Activated CD4-positive, alpha-beta T cell treated with anti-CD3 and anti-CD28 coated beads, Interleukin-2, Interleukin-4, amounts not matched to agents 100 ng/mL and 50 ng/mL, durations not matched to agents 16 hours and 8 hours (primary cell): ENCODE results near the gene SLC9A3.

Experiments
- DNase-seq: peaks from one replicate; pipeline ENCODE4 v3.0.0-alpha.2; 2020; ENCODE audit warnings: low spot score

SLC9A3 gene

DNA sequence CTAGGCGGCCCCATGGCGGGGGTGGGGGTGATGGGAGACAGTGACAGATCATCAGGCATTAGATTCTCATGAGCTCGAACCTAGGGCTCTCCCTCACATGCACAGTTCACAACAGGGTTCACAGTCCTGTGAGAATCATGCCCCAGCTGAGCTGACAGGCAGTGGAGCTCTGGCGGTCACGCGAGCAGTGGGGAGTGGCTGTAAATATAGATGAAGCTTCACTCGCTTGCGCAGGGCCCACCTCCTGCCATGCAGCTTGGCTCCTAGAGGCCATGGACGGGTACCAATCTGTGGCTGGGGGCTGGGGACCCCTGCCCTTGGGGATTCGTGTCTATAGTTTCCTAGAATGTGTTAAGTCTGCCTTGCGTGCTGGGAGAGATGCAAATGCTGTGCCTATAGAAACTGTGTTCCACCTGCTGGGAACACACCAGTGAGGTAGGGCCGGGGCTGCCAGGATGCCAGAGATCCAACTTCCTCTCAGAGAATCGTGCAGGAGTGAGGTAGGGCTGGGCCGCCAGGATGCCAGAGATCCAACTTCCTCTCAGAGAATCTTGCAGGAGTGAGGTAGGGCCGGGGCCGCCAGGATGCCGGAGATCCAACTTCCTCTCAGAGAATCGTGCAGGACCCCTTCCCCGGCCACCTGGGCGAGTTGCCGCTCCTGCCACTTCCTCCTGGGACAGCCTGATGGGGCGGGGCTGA lies 95.3 kb downstream of the SLC9A3 start:
- DNase-seq: no peak

- DNase-seq: no peak
Measured at GRCh38 chr5:428219-428618, 96.0 kb downstream of the SLC9A3 start.

DNA sequence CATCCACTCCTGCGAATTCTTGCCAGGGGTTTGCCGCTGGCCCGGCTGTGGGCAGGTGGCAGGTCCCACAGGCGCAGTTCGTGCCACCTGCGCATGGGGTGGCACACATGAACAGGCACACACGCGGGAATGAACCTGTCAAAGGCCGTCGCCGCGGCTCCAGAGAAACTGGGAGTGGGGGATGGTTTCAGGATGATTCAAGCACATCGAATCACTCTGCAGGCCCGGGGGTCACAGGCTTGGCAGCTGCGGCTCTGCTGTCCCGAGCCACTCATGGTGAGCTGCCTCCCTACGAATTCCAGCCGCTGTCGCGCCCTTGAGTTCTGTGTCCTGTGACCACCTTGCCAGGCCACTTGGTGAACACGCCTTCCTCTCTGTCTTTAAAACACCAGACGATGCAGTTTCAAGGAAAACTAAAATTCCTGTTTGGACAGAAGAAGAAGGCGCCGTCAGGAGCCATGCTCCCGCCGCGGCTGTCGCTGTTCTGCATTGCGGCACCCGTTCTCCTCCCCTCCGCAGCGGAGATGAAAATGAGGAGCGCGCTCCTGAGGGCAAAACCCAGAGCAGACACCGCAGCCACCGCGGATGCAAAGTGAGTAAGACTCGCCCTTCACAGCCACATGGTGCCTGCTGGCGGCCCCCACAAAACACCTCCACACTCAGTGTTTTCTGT lies 96.7 kb downstream of the SLC9A3 start:
- DNase-seq: no peak

- no peak for DNase-seq
Measured at GRCh38 chr5:426392-426976, 97.8 kb downstream of the SLC9A3 start.

- no peak for DNase-seq
Measured at GRCh38 chr5:425714-426113, 98.5 kb downstream of the SLC9A3 start.

DNA sequence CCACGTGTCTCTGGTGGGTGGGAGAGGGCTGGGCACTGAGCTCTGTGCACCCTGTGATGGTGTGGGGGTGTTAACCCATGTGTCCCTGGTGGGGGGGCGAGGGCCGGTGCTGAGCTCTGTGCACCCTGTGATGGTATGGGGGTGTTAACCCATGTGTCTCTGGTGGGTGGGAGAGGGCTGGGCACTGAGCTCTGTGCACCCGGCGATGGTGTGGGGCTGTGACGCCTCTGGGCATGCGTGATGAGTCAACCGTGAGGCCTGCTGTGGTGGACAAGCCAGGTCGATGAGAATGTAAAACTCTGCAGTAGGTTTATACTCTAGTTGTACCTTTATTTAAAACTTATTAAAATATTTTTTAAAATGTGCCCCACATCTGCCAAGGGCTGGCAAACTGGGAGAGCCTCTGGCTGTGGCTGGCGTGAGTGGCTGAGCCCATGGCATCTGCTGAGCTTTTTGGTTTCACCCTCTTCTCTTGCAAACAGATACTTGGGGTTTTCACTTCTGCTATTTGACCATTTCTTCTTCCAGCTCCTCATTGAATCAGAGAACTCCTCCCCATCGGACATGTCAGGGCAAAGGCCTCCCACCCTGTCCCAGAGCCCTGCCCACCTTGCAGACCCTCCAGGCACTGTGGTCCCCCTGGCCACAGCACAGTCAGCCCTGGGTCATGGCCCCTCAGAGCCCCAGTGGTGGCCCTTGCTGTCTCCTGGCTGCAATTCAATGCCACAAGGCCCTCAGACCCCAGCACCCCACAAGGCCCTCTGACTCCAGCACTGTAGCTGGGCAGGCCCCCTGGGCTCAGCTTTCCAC lies 99.7 kb downstream of the SLC9A3 start:
- no peak for DNase-seq

DNA sequence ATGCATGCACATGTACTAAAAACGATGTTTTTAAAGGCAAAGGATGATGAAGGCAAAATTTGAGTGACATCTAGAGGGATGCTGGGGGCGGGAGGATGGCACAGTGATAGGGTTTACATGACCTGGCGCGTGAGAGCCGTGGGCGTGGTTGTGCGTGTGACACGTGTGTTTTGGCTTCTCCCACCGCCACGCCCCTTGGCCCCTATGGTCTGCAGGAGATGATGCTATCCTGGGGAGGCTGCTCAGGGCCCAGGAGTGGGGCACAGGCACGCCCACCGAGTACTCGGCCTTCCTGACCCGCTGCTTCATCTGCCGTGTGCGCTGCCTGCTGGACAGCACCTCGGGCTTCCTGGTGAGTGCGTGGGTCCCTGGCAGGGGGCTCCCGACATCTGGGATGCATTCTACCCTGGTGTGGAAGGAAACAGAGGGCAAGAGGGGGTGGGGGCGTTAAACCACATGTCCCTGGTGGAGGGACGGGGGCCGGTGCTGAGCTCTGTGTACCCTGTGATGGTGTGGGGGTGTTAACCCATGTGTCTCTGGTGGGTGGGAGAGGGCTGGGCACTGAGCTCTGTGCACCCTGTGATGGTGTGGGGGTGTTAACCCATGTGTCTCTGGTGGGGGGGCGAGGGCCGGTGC lies 100.5 kb downstream of the SLC9A3 start:
- DNase-seq: no peak

- no peak for DNase-seq
Measured at GRCh38 chr5:423233-423565, 101.0 kb downstream of the SLC9A3 start.

- no peak for DNase-seq
Measured at GRCh38 chr5:422323-423232, 101.7 kb downstream of the SLC9A3 start.

GRCh38 chr5:421901-422300 lies 102.3 kb downstream of the SLC9A3 start:
- DNase-seq: no peak

- DNase-seq: no peak
Measured at GRCh38 chr5:421287-421880, 102.9 kb downstream of the SLC9A3 start.

GRCh38 chr5:420632-421286 lies 103.5 kb downstream of the SLC9A3 start:
- DNase-seq: no peak
